ES-I3 (cell line): ENCODE results near the gene VAV2.
"Not testable (repeated sequence)": the region's sequence is repeated elsewhere in the genome, so short reads cannot be mapped to it uniquely, and the experiment has no call there.

ENCODE experiments used
- H3K36me3 ChIP-seq: 2 replicates; pipeline ENCODE4 v1.6.1; 2013; ENCODE audit warnings: mild to moderate bottlenecking, low read length, control low read depth, moderate library complexity; ENCODE audit not compliant: insufficient read depth
- H3K4me1 ChIP-seq: 2 replicates; pipeline ENCODE4 v1.6.1; 2013; ENCODE audit warnings: mild to moderate bottlenecking, control low read depth, low read length; ENCODE audit not compliant: insufficient read depth
- H3K9ac ChIP-seq: 2 replicates; pipeline ENCODE4 v1.6.1; 2013; ENCODE audit warnings: low read depth, mild to moderate bottlenecking, low read length, moderate library complexity
- H3K9me3 ChIP-seq: 2 replicates; pipeline ENCODE4 v1.6.1; 2013; ENCODE audit warnings: mild to moderate bottlenecking, low read length, moderate library complexity; ENCODE audit not compliant: control insufficient read depth, insufficient read depth

Gene VAV2

DNA sequence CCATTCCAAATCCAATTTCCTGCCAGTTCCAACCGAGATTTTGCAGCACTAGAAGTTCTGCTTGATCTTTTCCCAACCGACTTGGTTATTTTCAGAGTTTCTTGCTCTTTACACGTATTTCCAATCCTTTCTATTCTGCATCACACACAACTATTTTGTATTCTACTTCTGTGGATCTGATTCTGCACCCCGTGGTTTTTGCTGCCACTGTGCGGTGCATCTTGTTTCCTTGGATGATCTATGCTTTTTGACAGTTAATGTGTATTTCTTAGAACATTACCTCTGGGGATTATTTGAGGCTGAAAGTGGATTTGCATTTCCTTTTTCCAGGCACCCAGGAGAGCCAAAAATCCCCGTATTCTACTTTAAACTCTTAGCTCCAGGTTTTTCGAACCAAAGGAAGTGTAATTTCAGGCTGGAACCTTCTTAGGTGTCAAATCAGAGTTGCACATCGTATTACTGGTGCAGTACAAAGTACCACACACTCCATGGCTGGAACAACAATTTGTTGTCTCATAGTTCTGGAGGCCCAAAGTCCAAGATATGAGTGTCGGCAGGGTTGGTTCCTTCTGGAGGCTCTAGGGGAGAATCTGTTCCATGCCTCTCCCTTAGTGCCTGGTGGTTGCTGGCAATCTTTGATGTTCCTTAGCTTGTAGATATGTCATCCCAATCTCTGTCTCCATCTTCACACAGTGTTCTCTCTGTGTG, 239.2 kb downstream of the VAV2 start:
- Histone ChIP-seq H3K4me1 (no peaks in the 10 kb centered on the region), H3K9ac (no peak overlapping the region), H3K9me3 (peaks cover 5% of the 10 kb centered on the region; the same call in 1 of the 2 replicates), H3K36me3 (no peaks in the 10 kb centered on the region)

DNA sequence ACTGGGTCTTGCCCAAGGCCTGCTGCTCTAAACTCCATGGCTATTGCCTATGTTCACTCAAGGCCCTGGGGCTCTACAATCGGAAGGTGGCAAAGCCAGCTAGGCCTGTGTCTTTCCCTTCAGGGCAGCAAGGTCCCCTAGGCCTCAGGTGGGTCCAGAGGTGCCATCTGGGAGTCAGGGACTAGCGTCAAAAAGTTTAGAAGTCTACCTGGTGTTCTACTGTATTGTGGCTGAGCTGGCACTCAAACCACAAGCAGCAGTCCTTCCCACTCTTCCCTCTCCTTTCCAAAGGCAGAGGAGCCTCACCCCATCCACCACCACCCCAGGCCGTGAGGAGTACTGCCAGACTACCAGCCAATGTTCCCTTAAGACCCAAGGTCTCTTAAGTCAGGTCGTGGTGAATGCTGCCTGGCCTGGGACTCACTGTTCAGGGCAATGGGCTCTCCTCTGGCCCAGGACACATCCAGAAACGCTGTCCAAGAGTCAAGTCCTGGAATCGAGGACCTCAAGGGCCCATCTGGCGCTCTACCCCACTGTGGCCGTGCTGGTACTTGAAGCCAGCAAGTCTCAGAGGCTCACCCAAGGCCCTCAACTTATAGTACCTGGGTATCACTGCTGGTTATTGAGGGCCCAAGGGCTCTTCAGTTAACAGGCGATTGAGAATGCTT, 241.0 kb downstream of the VAV2 start:
- no peak overlapping the region for H3K9ac ChIP-seq
- H3K36me3 ChIP-seq, result no peaks in the 10 kb centered on the region
- no peaks in the 10 kb centered on the region for H3K4me1 ChIP-seq
- H3K9me3 ChIP-seq, result peaks cover 5% of the 10 kb centered on the region; the same call in 1 of the 2 replicates

- H3K4me1 ChIP-seq, result no peaks in the 10 kb centered on the region
- H3K36me3 ChIP-seq, result no peaks in the 10 kb centered on the region
- no peak overlapping the region for H3K9ac ChIP-seq
- H3K9me3 ChIP-seq, result no peaks in the 10 kb centered on the region
Observed at GRCh38 chr9:133747309-133747708, 244.8 kb downstream of the VAV2 start.

DNA sequence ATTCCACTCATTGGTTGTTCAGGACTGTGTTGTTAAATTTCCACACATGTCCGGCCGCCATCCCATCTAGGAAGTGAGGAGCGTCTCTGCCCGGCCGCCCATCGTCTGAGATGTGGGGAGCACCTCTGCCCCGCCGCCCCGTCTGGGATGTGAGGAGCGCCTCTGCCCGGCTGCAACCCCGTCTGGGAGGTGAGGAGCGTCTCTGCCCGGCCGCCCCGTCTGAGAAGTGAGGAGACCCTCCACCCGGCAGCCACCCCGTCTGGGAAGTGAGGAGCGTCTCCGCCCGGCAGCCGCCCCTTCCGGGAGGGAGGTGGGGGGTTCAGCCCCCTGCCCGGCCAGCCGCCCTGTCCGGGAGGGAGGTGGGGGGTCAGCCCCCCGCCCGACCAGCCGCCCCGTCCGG, 247.6 kb downstream of the VAV2 start:
- H3K4me1 ChIP-seq, H3K9ac ChIP-seq, H3K9me3 ChIP-seq, H3K36me3 ChIP-seq: not testable (repeated sequence)

DNA sequence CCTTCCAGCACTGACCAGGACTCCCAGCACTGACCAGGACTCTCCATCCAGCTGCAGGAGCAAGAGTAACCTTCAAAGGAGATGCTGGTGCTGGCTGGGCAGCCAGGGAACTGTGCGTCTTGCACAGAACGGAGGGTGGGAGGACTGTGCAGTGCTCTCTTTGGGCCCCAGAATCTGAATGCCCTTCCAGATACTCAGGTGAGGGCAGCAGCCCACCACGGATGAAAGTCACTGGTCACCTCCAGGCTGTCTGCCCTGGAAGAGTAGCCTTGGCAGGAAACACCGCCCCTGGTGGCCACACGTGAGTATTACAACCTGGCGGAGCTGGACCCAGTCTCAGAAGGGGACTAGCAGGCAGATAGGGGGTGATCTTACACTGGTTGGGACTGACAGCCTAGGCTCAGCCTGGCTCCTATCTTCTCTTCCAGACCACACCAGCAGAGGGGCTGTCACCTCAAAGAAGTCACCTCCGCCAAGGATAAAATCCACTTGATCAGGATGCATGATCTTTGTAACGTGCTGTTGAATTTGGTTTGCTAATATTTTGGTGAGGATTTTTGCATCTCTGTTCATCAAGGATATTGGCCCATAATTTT, 249.2 kb downstream of the VAV2 start:
- H3K4me1 ChIP-seq, result peaks cover 5% of the 10 kb centered on the region; the same call in 1 of the 2 replicates
- no peaks in the 10 kb centered on the region for H3K9me3 ChIP-seq
- no peak overlapping the region for H3K9ac ChIP-seq
- no peaks in the 10 kb centered on the region for H3K36me3 ChIP-seq

DNA sequence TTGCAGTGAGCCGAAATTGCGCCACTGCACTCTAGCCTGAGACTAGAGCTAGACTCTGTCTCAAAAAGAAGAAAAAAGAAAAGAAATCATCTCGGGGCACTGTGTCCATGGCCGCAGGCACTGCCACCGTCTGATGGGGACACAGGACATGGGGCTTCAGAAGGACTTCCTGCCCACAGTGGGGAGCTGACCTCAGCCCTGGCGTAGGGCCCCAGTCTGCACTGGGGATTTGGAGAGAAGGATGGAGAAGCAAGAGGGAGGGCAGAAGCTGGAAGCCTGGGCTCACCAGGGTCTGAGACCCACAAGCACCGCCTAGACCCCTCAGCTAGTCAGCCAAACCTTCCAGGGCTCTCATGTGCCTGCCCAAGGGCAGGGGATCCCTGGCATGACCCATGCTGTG, 249.9 kb downstream of the VAV2 start:
- H3K36me3 ChIP-seq, result no peaks in the 10 kb centered on the region
- peaks cover 12% of the 10 kb centered on the region; the same call in 1 of the 2 replicates for H3K4me1 ChIP-seq
- no peak overlapping the region for H3K9ac ChIP-seq
- no peaks in the 10 kb centered on the region for H3K9me3 ChIP-seq

GRCh38 chr9:133741716-133742115, 250.4 kb downstream of the VAV2 start:
- Histone ChIP-seq H3K9me3 (no peaks in the 10 kb centered on the region), H3K4me1 (peaks cover 12% of the 10 kb centered on the region; the same call in 1 of the 2 replicates), H3K9ac (no peak overlapping the region), H3K36me3 (no peaks in the 10 kb centered on the region)

GRCh38 chr9:133740911-133741310, 251.2 kb downstream of the VAV2 start:
- Histone ChIP-seq H3K9me3 (no peaks in the 10 kb centered on the region), H3K4me1 (peaks cover 15% of the 10 kb centered on the region; the same call in 1 of the 2 replicates), H3K9ac (no peak overlapping the region), H3K36me3 (no peaks in the 10 kb centered on the region)

GRCh38 chr9:133739408-133740280, 252.5 kb downstream of the VAV2 start:
- Histone ChIP-seq H3K9me3 (no peaks in the 10 kb centered on the region), H3K4me1 (peaks cover 26% of the 10 kb centered on the region; the same call in 1 of the 2 replicates), H3K9ac (no peak overlapping the region), H3K36me3 (no peaks in the 10 kb centered on the region)

DNA sequence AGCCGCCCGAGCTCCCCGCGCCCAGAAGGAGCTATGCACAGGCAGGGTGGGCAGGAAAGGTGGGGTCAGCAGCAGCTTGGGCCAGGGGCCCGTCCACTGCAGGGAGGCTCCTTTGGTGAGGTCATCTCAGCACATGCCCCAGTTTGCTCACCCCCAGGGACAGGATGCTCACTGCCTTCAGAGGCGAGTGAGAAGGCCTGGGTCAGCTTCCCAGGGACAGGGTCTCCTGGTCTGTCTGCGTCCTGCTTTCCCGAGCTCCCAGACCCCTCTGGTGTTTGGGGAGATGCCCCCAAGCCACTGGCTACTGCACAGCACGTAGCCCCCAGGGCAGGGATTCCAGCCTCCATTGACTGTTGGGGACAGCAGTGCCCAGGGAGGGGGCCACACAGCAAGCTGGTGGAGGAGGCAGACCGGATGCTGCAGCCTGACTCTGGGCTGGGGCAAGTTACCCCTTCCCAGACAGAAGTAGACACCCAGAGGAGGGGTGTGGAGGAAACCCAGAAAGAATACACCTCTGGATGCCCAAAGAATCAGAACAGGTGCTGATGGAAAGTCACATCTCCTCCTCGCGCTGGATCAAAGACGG, 253.4 kb downstream of the VAV2 start:
- H3K9ac ChIP-seq, result peak overlapping the region; percentile 26; the same call in 1 of the 2 replicates
- H3K9me3 ChIP-seq, result no peaks in the 10 kb centered on the region
- no peaks in the 10 kb centered on the region for H3K36me3 ChIP-seq
- peaks cover 27% of the 10 kb centered on the region; the same call in 1 of the 2 replicates for H3K4me1 ChIP-seq

- no peaks in the 10 kb centered on the region for H3K36me3 ChIP-seq
- peaks cover 27% of the 10 kb centered on the region; the same call in 1 of the 2 replicates for H3K4me1 ChIP-seq
- no peaks in the 10 kb centered on the region for H3K9me3 ChIP-seq
- peak within 1 kb of the TSS; percentile 26; the same call in 1 of the 2 replicates for H3K9ac ChIP-seq
Observed at GRCh38 chr9:133737774-133738639, 254.1 kb downstream of the VAV2 start, which contains the start of gene SARDH. TSS of gene SARDH (minus strand) at chr9:133738352. CDS start at chr9:133734173, 4,179 bp downstream.

- Histone ChIP-seq H3K4me1 (peaks cover 27% of the 10 kb centered on the region; the same call in 1 of the 2 replicates), H3K9me3 (no peaks in the 10 kb centered on the region), H3K9ac (peak overlapping the region; percentile 26; the same call in 1 of the 2 replicates), H3K36me3 (no peaks in the 10 kb centered on the region)
Observed at GRCh38 chr9:133737071-133737773, 254.9 kb downstream of the VAV2 start.
